HEK293 (cell line): ENCODE measurements around the gene DNMT1.

ENCODE experiments used
- CTCF ChIA-PET: fragments of 350-600 bp; formaldehyde crosslinking; extraction: SDS; loops from one replicate; lab custom pipeline; 2021; ENCODE audit warnings: antibody characterized with exemption; lab: Yijun Ruan, JAX
- POLR2A ChIA-PET: fragments of 300-600 bp; formaldehyde crosslinking; extraction: SDS; loops from one replicate; lab custom pipeline; 2020; ENCODE audit warnings: antibody characterized with exemption, inconsistent platforms; lab: Yijun Ruan, JAX
- H3K27ac ChIP-seq: fragments of 200-500 bp; sonication (Bioruptor generic); 2 replicates; pipeline ENCODE4 v1.5.1; 2014; ENCODE audit warnings: low read depth, low read length, control low read depth, inconsistent platforms; ENCODE audit errors: extremely low read depth
- H3K36me3 ChIP-seq, 2 experiments: fragments of 200-500 bp in 1 of 2; sonication (Bioruptor generic) in 1 of 2; 1 replicate in 1 of 2; 2 replicates in 1 of 2; pipeline ENCODE4 v1.5.1; 2014 to 2017; ENCODE audit warnings: inconsistent platforms in 2 of 2, low read length in 2 of 2; ENCODE audit not compliant: control insufficient read depth in 2 of 2, insufficient read depth in 1 of 2
- H3K4me1 ChIP-seq: fragments of 200-500 bp; sonication (Bioruptor generic); 2 replicates; pipeline ENCODE4 v1.5.1; 2014; ENCODE audit warnings: mild to moderate bottlenecking, low read length, inconsistent platforms; ENCODE audit not compliant: control insufficient read depth, insufficient read depth
- H3K4me3 ChIP-seq: 2 replicates; pipeline ENCODE4 v1.5.1; 2011; ENCODE audit warnings: low read depth, mild to moderate bottlenecking, control low read depth, low read length, moderate library complexity
- H3K9me3 ChIP-seq: fragments of 200-500 bp; sonication (Bioruptor generic); 2 replicates; pipeline ENCODE4 v1.5.1; 2014; ENCODE audit warnings: low read depth, low read length, inconsistent platforms; ENCODE audit not compliant: control insufficient read depth, insufficient read depth
- BCL11A ChIP-seq: fragments of 450-650 bp; formaldehyde crosslinking; IDR thresholded peaks from 2 replicates; pipeline ENCODE4 v1.5.1; 2016; ENCODE audit warnings: low read depth, missing biosample characterization, missing genetic modification characterization
- BCL11B ChIP-seq: fragments of 450-650 bp; formaldehyde crosslinking; IDR thresholded peaks from 2 replicates; pipeline ENCODE4 v1.5.1; 2016; ENCODE audit warnings: low read depth, missing biosample characterization, missing genetic modification characterization
- EGR2 ChIP-seq: fragments of 450-650 bp; formaldehyde crosslinking; IDR thresholded peaks from 2 replicates; pipeline ENCODE4 v1.5.1; 2016; ENCODE audit warnings: low read depth, missing biosample characterization, missing genetic modification characterization
- KLF8 ChIP-seq: fragments of 450-650 bp; formaldehyde crosslinking; IDR thresholded peaks from 2 replicates; pipeline ENCODE4 v1.5.1; 2016; ENCODE audit warnings: missing biosample characterization, missing genetic modification characterization
- PRDM10 ChIP-seq: fragments of 450-650 bp; formaldehyde crosslinking; IDR thresholded peaks from 2 replicates; pipeline ENCODE4 v1.5.1; 2016; ENCODE audit warnings: missing biosample characterization, missing genetic modification characterization
- SCRT1 ChIP-seq: fragments of 450-650 bp; formaldehyde crosslinking; IDR thresholded peaks from 2 replicates; pipeline ENCODE4 v1.5.1; 2016; ENCODE audit warnings: missing biosample characterization, missing genetic modification characterization, borderline replicate concordance
- ZBTB10 ChIP-seq: fragments of 450-650 bp; formaldehyde crosslinking; IDR thresholded peaks from 2 replicates; pipeline ENCODE4 v1.5.1; 2016; ENCODE audit warnings: missing biosample characterization, missing genetic modification characterization
- ZBTB21 ChIP-seq: fragments of 450-650 bp; formaldehyde crosslinking; IDR thresholded peaks from 2 replicates; pipeline ENCODE4 v1.5.1; 2017; ENCODE audit warnings: missing biosample characterization, missing genetic modification characterization
- ZNF146 ChIP-seq: fragments of 450-650 bp; formaldehyde crosslinking; IDR thresholded peaks from 2 replicates; pipeline ENCODE4 v1.5.1; 2016; ENCODE audit warnings: missing biosample characterization, missing genetic modification characterization
- ZNF223 ChIP-seq: fragments of 450-650 bp; formaldehyde crosslinking; IDR thresholded peaks from 2 replicates; pipeline ENCODE4 v1.5.1; 2016; ENCODE audit warnings: missing biosample characterization, missing genetic modification characterization
- ZNF23 ChIP-seq: fragments of 450-650 bp; formaldehyde crosslinking; IDR thresholded peaks from 2 replicates; pipeline ENCODE4 v1.5.1; 2016; ENCODE audit warnings: missing biosample characterization, missing genetic modification characterization, borderline replicate concordance
- ZNF24 ChIP-seq: fragments of 450-650 bp; formaldehyde crosslinking; IDR thresholded peaks from 2 replicates; pipeline ENCODE4 v1.5.1; 2016; ENCODE audit warnings: missing biosample characterization, missing genetic modification characterization
- ZNF266 ChIP-seq: fragments of 450-650 bp; formaldehyde crosslinking; IDR thresholded peaks from 2 replicates; pipeline ENCODE4 v1.5.1; 2016; ENCODE audit warnings: missing biosample characterization, missing genetic modification characterization, low read depth
- ZNF433 ChIP-seq: fragments of 450-650 bp; formaldehyde crosslinking; IDR thresholded peaks from 2 replicates; pipeline ENCODE4 v1.5.1; 2016; ENCODE audit warnings: missing biosample characterization, missing genetic modification characterization, low read depth
- ZNF596 ChIP-seq: fragments of 450-650 bp; IDR thresholded peaks from 2 replicates; pipeline ENCODE4 v1.5.0; 2018; ENCODE audit warnings: missing biosample characterization, mild to moderate bottlenecking, missing genetic modification characterization, moderate library complexity
- ZNF600 ChIP-seq: fragments of 450-650 bp; formaldehyde crosslinking; IDR thresholded peaks from 2 replicates; pipeline ENCODE4 v1.5.1; 2016; ENCODE audit warnings: missing biosample characterization, missing genetic modification characterization
- ZNF610 ChIP-seq: fragments of 450-650 bp; formaldehyde crosslinking; IDR thresholded peaks from 2 replicates; pipeline ENCODE4 v1.5.1; 2016; ENCODE audit warnings: missing biosample characterization, missing genetic modification characterization, borderline replicate concordance
- ZNF626 ChIP-seq: fragments of 450-650 bp; sonication (Bioruptor Pico); formaldehyde crosslinking; IDR thresholded peaks from 2 replicates; pipeline ENCODE4 v1.5.1; 2018; ENCODE audit warnings: missing biosample characterization, missing genetic modification characterization, inconsistent platforms
- ZNF677 ChIP-seq: fragments of 450-650 bp; IDR thresholded peaks from 2 replicates; pipeline ENCODE4 v1.5.0; 2018; ENCODE audit warnings: missing biosample characterization, mild to moderate bottlenecking, missing genetic modification characterization, moderate library complexity
- ZNF792 ChIP-seq: fragments of 450-650 bp; formaldehyde crosslinking; IDR thresholded peaks from 2 replicates; pipeline ENCODE4 v1.5.1; 2016; ENCODE audit warnings: missing biosample characterization, missing genetic modification characterization
- ZSCAN16 ChIP-seq: fragments of 450-650 bp; formaldehyde crosslinking; IDR thresholded peaks from 2 replicates; pipeline ENCODE4 v1.5.1; 2016; ENCODE audit warnings: missing biosample characterization, missing genetic modification characterization
- ZSCAN30 ChIP-seq: fragments of 450-650 bp; IDR thresholded peaks from 2 replicates; pipeline ENCODE4 v1.5.1; 2018; ENCODE audit warnings: missing biosample characterization, mild to moderate bottlenecking, missing genetic modification characterization, moderate library complexity

Gene DNMT1

GRCh38 chr19:10087296-10088061 is 107.3 kb downstream of the DNMT1 start:
- Histone ChIP-seq H3K4me1 (no peaks in the 10 kb centered on the region), H3K36me3 (no peaks in the 10 kb centered on the region), H3K27ac (no peak overlapping the region), H3K4me3 (no peak overlapping the region), H3K9me3 (no peaks in the 10 kb centered on the region)
- ChIA-PET CTCF (interaction anchor here (0.9 kb wide), 1 partner anchor 11 kb away, joined by 3 read pairs; no protein-coding TSS in a partner anchor), POLR2A (interaction anchor here (0.7 kb wide), 1 partner anchor 855 kb away, joined by 5 read pairs; no protein-coding TSS in a partner anchor)
- TF ChIP-seq ZNF600 (tag by site-specific recombination) = no peak
- peak; percentile 98 for TF ChIP-seq ZNF24
- TF ChIP-seq ZBTB21 (tag by site-specific recombination) = no peak
- TF ChIP-seq ZNF596 (tag by site-specific recombination) = no peak
- 0 out of 2 replicates have a peak, but pooled peaks have one; percentile 56 for TF ChIP-seq ZNF792

GRCh38 chr19:10086591-10087192 is 108.1 kb downstream of the DNMT1 start:
- Histone ChIP-seq H3K9me3 (no peaks in the 10 kb centered on the region), H3K4me3 (peak overlapping the region; percentile 57; the same call in 1 of the 2 replicates), H3K27ac (no peak overlapping the region; the same call in 1 of the 2 replicates), H3K4me1 (no peaks in the 10 kb centered on the region), H3K36me3 (no peaks in the 10 kb centered on the region)
- peak; percentile 78; the same call in 1 of the 2 replicates for TF ChIP-seq BCL11B
- TF ChIP-seq ZNF792 = no peak
- TF ChIP-seq BCL11A (tag by site-specific recombination) = 0 out of 2 replicates have a peak, but pooled peaks have one; percentile 60
- ChIA-PET POLR2A (interaction anchor here (0.6 kb wide), 1 partner anchor 1620 kb away, joined by 5 read pairs; no protein-coding TSS in a partner anchor), CTCF (no interaction called here)

GRCh38 chr19:10085641-10086590 is 108.8 kb downstream of the DNMT1 start, which contains the start of gene SHFL:
SHFL (plus strand) TSS chr19:10086317; CDS start chr19:10086428, 111 bp downstream.
- Histone ChIP-seq H3K4me3 (peak within 1 kb of the TSS; percentile 57), H3K9me3 (no peaks in the 10 kb centered on the region), H3K36me3 (no peaks in the 10 kb centered on the region), H3K27ac (no peak within 1 kb of the TSS; the same call in 1 of the 2 replicates), H3K4me1 (no peaks in the 10 kb centered on the region)
- POLR2A ChIA-PET = interaction anchor here (0.6 kb wide), 1 partner anchor 1621 kb away, joined by 5 read pairs; no protein-coding TSS in a partner anchor
- CTCF ChIA-PET = no interaction called here
- TF ChIP-seq EGR2 (tag by site-specific recombination) = no peak
- no peak for TF ChIP-seq ZNF266 (tag by site-specific recombination)
- no peak for TF ChIP-seq ZNF610
- TF ChIP-seq ZNF433 (tag by site-specific recombination) = no peak
- TF ChIP-seq ZNF23 = no peak
- no peak for TF ChIP-seq SCRT1
- no peak for TF ChIP-seq ZNF146 (tag by site-specific recombination)
- TF ChIP-seq ZSCAN30 (tag by site-specific recombination) = no peak
- TF ChIP-seq PRDM10 = peak; percentile 48
- no peak for TF ChIP-seq ZNF223 (tag by site-specific recombination)
- peak; percentile 63; the same call in 1 of the 2 replicates for TF ChIP-seq ZBTB10 (tag by site-specific recombination)
- no peak for TF ChIP-seq KLF8 (tag by site-specific recombination)
- TF ChIP-seq ZSCAN16 (tag by site-specific recombination) = no peak
- TF ChIP-seq ZNF626 (tag by site-specific recombination) = no peak
- TF ChIP-seq ZNF677 (tag by site-specific recombination) = no peak
